ENCODE measurements around the gene SMAD9. TPM values are rescaled to one million over a fixed set of nuclear protein-coding genes. Genes with fewer than 3 reads are reported as not detected.

The SMAD9 gene
- total RNA-seq, 1 donor from 2014 or later = 13.5 TPM

GRCh38 chr13:36950920-36951319 lies 30.9 kb upstream of the SMAD9 start:
- H3K36me3 ChIP-seq = peaks cover 0 to 15% of the 10 kb centered on the region in 2 donors

GRCh38 chr13:36950330-36950729 lies 30.3 kb upstream of the SMAD9 start:
- Histone ChIP-seq H3K4me3 (no peak overlapping the region), H3K36me3 (peaks cover 0 to 15% of the 10 kb centered on the region in 2 donors), H3K4me1 (no peaks in the 10 kb centered on the region), H3K9me3 (no peaks in the 10 kb centered on the region), H3K27me3 (no peaks in the 10 kb centered on the region), H3K27ac (no peak overlapping the region)
- no peak for DNase-seq (ENCODE audit: extremely low spot score in 2 of 2)
- intact Hi-C loops (cut with DNase I) = no loop called here
- TF ChIP-seq CTCF (IDR thresholded peaks at IDR 0.05) = no peak
- TF ChIP-seq POLR2AphosphoS5 (IDR thresholded peaks at IDR 0.05; ENCODE audit: insufficient read depth in 1 of 2, low read depth in 1 of 2) = no peak
- no peak for TF ChIP-seq POLR2A (IDR thresholded peaks at IDR 0.05)

More at GRCh38 chr13:36950920-36951319, 30.9 kb upstream of the SMAD9 start:
- H3K4me1 ChIP-seq = no peaks in the 10 kb centered on the region
- H3K4me3 ChIP-seq = no peak overlapping the region
- DNase-seq (ENCODE audit: extremely low spot score in 2 of 2) = no peak
- no peak for TF ChIP-seq CTCF (IDR thresholded peaks at IDR 0.05)
- no peak for TF ChIP-seq POLR2AphosphoS5 (IDR thresholded peaks at IDR 0.05; ENCODE audit: insufficient read depth in 1 of 2, low read depth in 1 of 2)
- no peak for TF ChIP-seq POLR2A (IDR thresholded peaks at IDR 0.05)
- H3K9me3 ChIP-seq = no peaks in the 10 kb centered on the region
- no peak overlapping the region for H3K27ac ChIP-seq
- no peaks in the 10 kb centered on the region for H3K27me3 ChIP-seq
- intact Hi-C loops (cut with DNase I) = no loop called here

GRCh38 chr13:36945078-36945477 lies 25.0 kb upstream of the SMAD9 start:
- no peak for DNase-seq (ENCODE audit: extremely low spot score in 2 of 2)
- TF ChIP-seq POLR2AphosphoS5 (IDR thresholded peaks at IDR 0.05; ENCODE audit: insufficient read depth in 1 of 2, low read depth in 1 of 2) (no peak), CTCF (IDR thresholded peaks at IDR 0.05) (no peak), POLR2A (IDR thresholded peaks at IDR 0.05) (no peak)
- H3K4me1 ChIP-seq = no peaks in the 10 kb centered on the region
- H3K4me3 ChIP-seq = no peak overlapping the region
- no peak overlapping the region for H3K27ac ChIP-seq
- H3K36me3 ChIP-seq = no peaks in the 10 kb centered on the region
- H3K9me3 ChIP-seq = no peaks in the 10 kb centered on the region
- H3K27me3 ChIP-seq = no peaks in the 10 kb centered on the region
- intact Hi-C loops (cut with DNase I) = no loop called here

GRCh38 chr13:36925603-36926002 lies 5.6 kb upstream of the SMAD9 start:
- intact Hi-C loops (cut with DNase I) = no loop called here
- no peak for DNase-seq (ENCODE audit: extremely low spot score in 2 of 2)
- TF ChIP-seq POLR2AphosphoS5 (IDR thresholded peaks at IDR 0.05; ENCODE audit: insufficient read depth in 1 of 2, low read depth in 1 of 2) (no peak), POLR2A (IDR thresholded peaks at IDR 0.05) (no peak), CTCF (IDR thresholded peaks at IDR 0.05) (no peak)
- Histone ChIP-seq H3K27ac (no peak overlapping the region), H3K4me1 (no peaks in the 10 kb centered on the region), H3K4me3 (no peak overlapping the region), H3K27me3 (no peaks in the 10 kb centered on the region), H3K36me3 (no peaks in the 10 kb centered on the region), H3K9me3 (no peaks in the 10 kb centered on the region)

- Histone ChIP-seq H3K4me1 (no peaks in the 10 kb centered on the region), H3K27me3 (no peaks in the 10 kb centered on the region), H3K36me3 (no peaks in the 10 kb centered on the region), H3K9me3 (no peaks in the 10 kb centered on the region), H3K4me3 (no peak overlapping the region), H3K27ac (no peak overlapping the region)
- intact Hi-C loops (cut with DNase I) = no loop called here
- TF ChIP-seq CTCF (IDR thresholded peaks at IDR 0.05) = no peak
- TF ChIP-seq POLR2A (IDR thresholded peaks at IDR 0.05) = no peak
- TF ChIP-seq POLR2AphosphoS5 (IDR thresholded peaks at IDR 0.05; ENCODE audit: insufficient read depth in 1 of 2, low read depth in 1 of 2) = no peak
- no peak for DNase-seq (ENCODE audit: extremely low spot score in 2 of 2)
Observed at GRCh38 chr13:36924001-36924400, 4.0 kb upstream of the SMAD9 start.
